Measurements from ENCODE around the gene RNF17.

RNF17 gene

DNA sequence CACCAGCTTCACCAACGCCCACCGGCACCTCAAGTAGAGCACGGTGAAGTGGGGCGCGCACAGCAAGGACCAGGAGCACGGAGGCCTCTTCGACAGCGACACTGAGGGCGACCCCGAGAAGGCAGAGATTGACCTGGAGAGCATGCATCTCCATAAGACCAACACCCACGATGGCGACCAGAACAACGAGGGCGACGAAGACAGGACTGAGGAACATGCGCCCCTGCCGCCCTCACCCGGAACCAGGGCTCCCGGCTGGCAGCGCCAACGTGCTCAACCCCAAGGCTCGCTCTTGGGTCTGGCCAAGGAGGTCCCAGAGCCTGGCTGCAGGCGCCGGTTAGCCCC, 18.5 kb upstream of the RNF17 start:
- no peaks in the 10 kb centered on the region for H3K36me3 ChIP-seq (ENCODE audit: control insufficient read depth in 1 of 2, insufficient read depth in 2 of 2, low read length in 2 of 2)
- peaks cover 19 to 25% of the 10 kb centered on the region in 2 donors for H3K27me3 ChIP-seq (ENCODE audit: control insufficient read depth in 1 of 2, insufficient read depth in 2 of 2, low read length in 2 of 2)
- H3K9me3 ChIP-seq (ENCODE audit: control insufficient read depth in 1 of 2, low read length in 2 of 2): no peaks in the 10 kb centered on the region
- no peak overlapping the region for H3K9ac ChIP-seq (ENCODE audit: low read depth in 1 of 2, low read length in 2 of 2)
- H3K27ac ChIP-seq (ENCODE audit: low read depth, low read length): no peak overlapping the region
- H3K4me1 ChIP-seq (ENCODE audit: control insufficient read depth in 1 of 2, insufficient read depth in 2 of 2, low read length in 2 of 2): peaks cover 0 to 8% of the 10 kb centered on the region in 2 donors
- H3K4me3 ChIP-seq (ENCODE audit: low read depth in 1 of 2, low read length in 2 of 2): no peak overlapping the region

DNA sequence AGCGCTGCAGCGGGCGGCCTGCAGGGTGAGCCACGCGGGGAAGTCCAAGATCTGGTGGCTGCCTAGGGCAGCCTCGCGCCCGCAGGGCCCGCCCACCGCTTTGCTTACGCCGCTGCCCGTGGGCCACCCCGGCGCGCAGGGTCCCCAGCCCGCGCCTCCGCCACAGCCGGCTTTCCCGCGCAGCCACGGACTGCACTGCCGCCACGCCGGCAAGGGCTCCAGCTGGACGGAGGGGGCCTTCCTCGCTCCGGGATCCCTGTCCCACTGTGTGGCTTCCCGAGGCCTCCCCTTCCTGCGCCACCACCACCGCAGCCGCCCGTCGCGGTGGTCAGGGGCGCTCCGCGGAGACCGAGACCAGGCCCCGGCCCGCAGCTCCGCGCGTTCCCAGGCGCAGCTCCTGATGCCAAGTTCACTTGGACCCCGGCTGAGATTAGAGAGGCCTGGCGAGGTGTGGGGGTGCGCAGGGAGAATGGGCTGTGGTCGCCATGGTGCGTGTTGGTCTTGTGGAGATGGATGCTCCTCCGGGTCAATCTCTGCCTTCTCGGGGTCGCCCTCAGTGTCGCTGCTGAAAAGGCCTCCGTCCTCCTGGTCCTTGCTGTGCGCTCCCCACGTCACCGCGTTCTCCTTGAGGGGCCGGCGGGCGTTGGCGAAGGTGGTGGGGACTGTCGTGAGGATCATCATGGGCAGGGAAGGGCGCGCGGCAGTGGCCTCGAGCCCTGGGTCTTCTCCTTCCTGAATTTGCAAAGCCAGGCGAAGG, 17.9 kb upstream of the RNF17 start:
- Histone ChIP-seq H3K27me3 (ENCODE audit: control insufficient read depth in 1 of 2, insufficient read depth in 2 of 2, low read length in 2 of 2) (peaks cover 19 to 25% of the 10 kb centered on the region in 2 donors), H3K9ac (ENCODE audit: low read depth in 1 of 2, low read length in 2 of 2) (no peak overlapping the region), H3K4me3 (ENCODE audit: low read depth in 1 of 2, low read length in 2 of 2) (no peak overlapping the region), H3K36me3 (ENCODE audit: control insufficient read depth in 1 of 2, insufficient read depth in 2 of 2, low read length in 2 of 2) (no peaks in the 10 kb centered on the region), H3K4me1 (ENCODE audit: control insufficient read depth in 1 of 2, insufficient read depth in 2 of 2, low read length in 2 of 2) (peaks cover 0 to 8% of the 10 kb centered on the region in 2 donors), H3K27ac (ENCODE audit: low read depth, low read length) (no peak overlapping the region), H3K9me3 (ENCODE audit: control insufficient read depth in 1 of 2, low read length in 2 of 2) (no peaks in the 10 kb centered on the region)

DNA sequence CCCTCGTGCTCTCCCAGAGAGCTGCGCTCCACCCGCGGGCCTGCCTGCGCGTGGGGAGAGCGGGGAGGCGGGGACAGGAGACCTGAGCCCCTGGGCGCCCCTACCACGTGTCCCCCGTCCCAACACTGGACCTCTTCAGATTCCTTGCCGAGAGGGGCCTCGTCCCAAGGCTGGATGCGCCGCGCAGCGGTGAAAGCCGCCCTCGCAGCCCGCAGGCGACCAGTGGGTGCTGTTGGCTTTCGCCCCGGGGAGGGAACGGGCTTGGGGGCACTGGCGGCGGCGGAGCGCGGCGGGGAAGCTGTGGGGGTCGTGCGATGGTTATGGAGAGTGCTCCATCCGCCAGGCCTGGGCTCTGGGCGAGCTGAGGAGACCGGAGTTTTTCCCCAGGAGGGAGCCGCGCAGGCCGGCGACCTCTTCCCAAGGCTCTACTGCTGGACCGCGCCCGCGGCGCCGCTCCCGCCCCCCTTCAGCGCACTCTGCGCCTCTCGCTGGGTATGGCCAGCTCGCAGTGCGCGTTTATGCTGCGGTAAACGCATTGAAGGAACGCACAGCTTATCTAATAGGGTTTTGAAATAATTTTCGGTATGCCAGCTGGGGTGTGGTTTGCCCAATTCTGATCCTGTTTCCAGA, 17.2 kb upstream of the RNF17 start:
- Histone ChIP-seq H3K9ac (ENCODE audit: low read depth in 1 of 2, low read length in 2 of 2) (no peak overlapping the region), H3K27ac (ENCODE audit: low read depth, low read length) (no peak overlapping the region), H3K36me3 (ENCODE audit: control insufficient read depth in 1 of 2, insufficient read depth in 2 of 2, low read length in 2 of 2) (no peaks in the 10 kb centered on the region), H3K4me3 (ENCODE audit: low read depth in 1 of 2, low read length in 2 of 2) (no peak overlapping the region), H3K9me3 (ENCODE audit: control insufficient read depth in 1 of 2, low read length in 2 of 2) (no peaks in the 10 kb centered on the region), H3K4me1 (ENCODE audit: control insufficient read depth in 1 of 2, insufficient read depth in 2 of 2, low read length in 2 of 2) (peaks cover 0 to 8% of the 10 kb centered on the region in 2 donors), H3K27me3 (ENCODE audit: control insufficient read depth in 1 of 2, insufficient read depth in 2 of 2, low read length in 2 of 2) (peaks cover 19 to 25% of the 10 kb centered on the region in 2 donors)

DNA sequence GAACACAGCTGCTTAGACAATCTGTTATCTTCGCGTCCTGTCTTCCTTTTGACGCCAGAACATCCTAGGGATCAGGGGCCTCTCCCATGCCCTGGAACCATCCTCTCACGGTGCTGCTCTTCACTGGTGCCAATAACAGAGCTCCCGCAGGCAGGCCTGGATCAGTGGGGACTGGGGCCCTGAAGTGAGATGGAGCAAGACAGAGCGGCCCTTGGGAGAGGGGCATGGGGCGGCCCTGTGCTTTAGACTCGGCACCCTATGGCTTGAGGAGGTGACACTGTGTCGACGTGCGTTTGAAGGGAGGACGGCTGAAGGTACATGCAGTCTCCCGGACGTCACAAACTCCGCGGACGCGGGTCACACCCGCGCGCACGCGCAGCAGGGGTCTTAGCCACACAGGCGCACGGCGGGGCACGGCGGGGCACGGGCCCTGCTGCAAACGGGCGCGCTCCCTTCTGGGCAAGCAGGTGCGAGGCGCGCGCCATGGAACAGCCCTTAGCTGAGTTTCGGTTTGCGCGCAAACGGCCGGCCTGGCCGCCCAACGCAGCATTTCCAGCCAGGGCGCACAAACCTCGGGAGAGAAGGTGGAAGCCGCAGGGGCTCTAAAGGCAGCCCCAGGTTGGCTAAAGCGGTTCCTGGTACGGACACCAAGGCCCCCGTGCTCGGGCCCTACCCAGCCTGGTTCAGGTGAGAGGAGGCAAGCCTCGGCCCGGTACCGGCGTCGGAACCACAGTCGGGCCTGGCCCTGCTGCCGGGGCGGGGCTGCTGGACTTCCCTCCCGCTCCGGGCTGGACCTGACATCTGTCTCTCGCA, 16.5 kb upstream of the RNF17 start:
- H3K4me1 ChIP-seq (ENCODE audit: control insufficient read depth in 1 of 2, insufficient read depth in 2 of 2, low read length in 2 of 2): peaks cover 0 to 8% of the 10 kb centered on the region in 2 donors
- no peak overlapping the region for H3K9ac ChIP-seq (ENCODE audit: low read depth in 1 of 2, low read length in 2 of 2)
- H3K9me3 ChIP-seq (ENCODE audit: control insufficient read depth in 1 of 2, low read length in 2 of 2): no peaks in the 10 kb centered on the region
- peak overlapping the region; percentile 52 to 55 for H3K4me3 ChIP-seq (ENCODE audit: low read depth in 1 of 2, low read length in 2 of 2)
- H3K27ac ChIP-seq (ENCODE audit: low read depth, low read length): no peak overlapping the region
- H3K27me3 ChIP-seq (ENCODE audit: control insufficient read depth in 1 of 2, insufficient read depth in 2 of 2, low read length in 2 of 2): peaks cover 19 to 25% of the 10 kb centered on the region in 2 donors
- H3K36me3 ChIP-seq (ENCODE audit: control insufficient read depth in 1 of 2, insufficient read depth in 2 of 2, low read length in 2 of 2): no peaks in the 10 kb centered on the region

DNA sequence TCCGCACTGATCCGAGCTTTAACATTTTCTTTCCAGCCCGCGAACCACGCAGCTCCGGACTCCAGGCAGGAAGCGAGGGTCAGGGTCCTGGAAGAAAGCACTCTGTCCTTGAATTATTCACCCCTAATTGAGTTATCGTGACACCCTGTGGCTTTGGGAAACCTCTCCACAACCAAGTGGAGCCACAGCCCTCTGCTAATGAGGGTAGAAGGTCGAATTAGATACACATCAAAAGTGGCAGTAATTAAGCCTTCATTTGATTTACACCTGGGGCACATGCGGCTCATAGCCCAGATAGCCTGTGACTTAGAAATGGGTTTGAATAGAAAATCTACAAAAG, 15.9 kb upstream of the RNF17 start:
- H3K9me3 ChIP-seq (ENCODE audit: control insufficient read depth in 1 of 2, low read length in 2 of 2): no peaks in the 10 kb centered on the region
- peaks cover 19 to 25% of the 10 kb centered on the region in 2 donors for H3K27me3 ChIP-seq (ENCODE audit: control insufficient read depth in 1 of 2, insufficient read depth in 2 of 2, low read length in 2 of 2)
- peaks cover 0 to 8% of the 10 kb centered on the region in 2 donors for H3K4me1 ChIP-seq (ENCODE audit: control insufficient read depth in 1 of 2, insufficient read depth in 2 of 2, low read length in 2 of 2)
- no peaks in the 10 kb centered on the region for H3K36me3 ChIP-seq (ENCODE audit: control insufficient read depth in 1 of 2, insufficient read depth in 2 of 2, low read length in 2 of 2)
- no peak overlapping the region for H3K9ac ChIP-seq (ENCODE audit: low read depth in 1 of 2, low read length in 2 of 2)
- H3K27ac ChIP-seq (ENCODE audit: low read depth, low read length): no peak overlapping the region
- H3K4me3 ChIP-seq (ENCODE audit: low read depth in 1 of 2, low read length in 2 of 2): peak overlapping the region; percentile 52 to 55

DNA sequence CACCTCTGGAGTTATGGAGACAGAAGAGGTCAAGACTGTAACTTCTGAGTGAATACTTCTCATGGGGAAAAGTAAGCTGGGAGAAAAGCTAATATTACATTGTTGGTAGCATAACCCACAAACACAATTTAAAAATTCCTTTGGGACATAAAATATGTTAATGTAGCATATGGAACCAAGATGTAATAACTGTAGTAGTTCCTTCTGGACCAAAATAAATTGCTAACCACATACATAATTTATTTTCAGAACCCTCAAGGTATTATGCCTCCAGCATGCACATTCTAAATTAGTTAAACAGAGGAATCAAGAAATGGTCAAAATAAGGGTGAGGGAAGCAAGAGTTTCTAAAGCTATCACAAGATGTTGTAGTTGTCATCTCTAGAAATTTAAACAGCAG, 4.8 kb upstream of the RNF17 start:
- H3K36me3 ChIP-seq (ENCODE audit: control insufficient read depth in 1 of 2, insufficient read depth in 2 of 2, low read length in 2 of 2): no peaks in the 10 kb centered on the region

DNA sequence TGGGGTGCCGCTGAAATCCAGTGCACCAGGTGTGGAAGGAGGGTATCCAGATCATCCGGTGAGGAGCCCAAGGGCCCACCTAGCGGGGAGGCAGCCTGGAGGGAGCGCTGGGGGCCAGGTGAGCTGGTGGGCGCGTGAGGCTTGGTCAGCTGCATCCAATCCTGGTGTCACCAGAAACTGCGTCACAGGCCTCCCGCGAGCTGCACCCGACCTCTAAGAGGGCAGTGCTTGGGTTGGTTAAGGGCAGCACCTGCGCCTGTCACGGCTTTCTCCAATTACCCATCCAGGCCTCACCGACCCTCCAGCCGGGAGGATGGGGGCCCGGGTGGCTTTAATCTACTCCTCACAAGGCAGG, 284 bp downstream of the RNF17 start:
- Histone ChIP-seq H3K9me3 (ENCODE audit: control insufficient read depth in 1 of 2, low read length in 2 of 2) (no peaks in the 10 kb centered on the region), H3K27me3 (ENCODE audit: control insufficient read depth in 1 of 2, insufficient read depth in 2 of 2, low read length in 2 of 2) (no peaks in the 10 kb centered on the region), H3K4me1 (ENCODE audit: control insufficient read depth in 1 of 2, insufficient read depth in 2 of 2, low read length in 2 of 2) (no peaks in the 10 kb centered on the region), H3K9ac (ENCODE audit: low read depth in 1 of 2, low read length in 2 of 2) (no peak overlapping the region), H3K36me3 (ENCODE audit: control insufficient read depth in 1 of 2, insufficient read depth in 2 of 2, low read length in 2 of 2) (no peaks in the 10 kb centered on the region), H3K4me3 (ENCODE audit: low read depth in 1 of 2, low read length in 2 of 2) (peak overlapping the region in 1 of 2 donors; percentile 21), H3K27ac (ENCODE audit: low read depth, low read length) (no peak overlapping the region)

More for the DNA sequence above, 4.8 kb upstream of the RNF17 start:
- H3K9ac ChIP-seq (ENCODE audit: low read depth in 1 of 2, low read length in 2 of 2): no peak overlapping the region
- H3K4me3 ChIP-seq (ENCODE audit: low read depth in 1 of 2, low read length in 2 of 2): no peak overlapping the region
- H3K27ac ChIP-seq (ENCODE audit: low read depth, low read length): no peak overlapping the region
- H3K4me1 ChIP-seq (ENCODE audit: control insufficient read depth in 1 of 2, insufficient read depth in 2 of 2, low read length in 2 of 2): no peaks in the 10 kb centered on the region
- no peaks in the 10 kb centered on the region for H3K9me3 ChIP-seq (ENCODE audit: control insufficient read depth in 1 of 2, low read length in 2 of 2)
- no peaks in the 10 kb centered on the region for H3K27me3 ChIP-seq (ENCODE audit: control insufficient read depth in 1 of 2, insufficient read depth in 2 of 2, low read length in 2 of 2)

DNA sequence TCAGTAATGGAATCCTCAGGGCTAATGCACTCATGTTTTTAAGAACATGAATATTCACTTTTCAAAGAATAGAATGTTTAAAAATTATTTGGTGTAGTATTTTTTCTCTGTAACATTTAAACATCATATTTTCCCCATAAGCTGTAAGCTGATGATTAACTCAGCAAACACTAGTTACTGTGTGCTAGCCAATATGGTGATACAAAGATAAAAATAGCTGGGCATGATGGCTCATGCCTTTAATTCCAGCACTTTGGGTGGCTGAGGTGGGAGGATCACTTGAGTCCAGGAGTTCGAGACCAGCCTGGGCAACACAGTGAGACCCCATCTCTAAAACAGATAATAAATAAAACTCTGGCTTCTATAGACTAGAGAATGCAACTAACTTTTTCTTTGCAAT, 13.2 kb downstream of the RNF17 start:
- no peak overlapping the region for H3K9ac ChIP-seq (ENCODE audit: low read depth in 1 of 2, low read length in 2 of 2)
- no peaks in the 10 kb centered on the region for H3K9me3 ChIP-seq (ENCODE audit: control insufficient read depth in 1 of 2, low read length in 2 of 2)
- no peak overlapping the region for H3K4me3 ChIP-seq (ENCODE audit: low read depth in 1 of 2, low read length in 2 of 2)
- H3K27me3 ChIP-seq (ENCODE audit: control insufficient read depth in 1 of 2, insufficient read depth in 2 of 2, low read length in 2 of 2): no peaks in the 10 kb centered on the region
- H3K36me3 ChIP-seq (ENCODE audit: control insufficient read depth in 1 of 2, insufficient read depth in 2 of 2, low read length in 2 of 2): no peaks in the 10 kb centered on the region
- no peaks in the 10 kb centered on the region for H3K4me1 ChIP-seq (ENCODE audit: control insufficient read depth in 1 of 2, insufficient read depth in 2 of 2, low read length in 2 of 2)
- no peak overlapping the region for H3K27ac ChIP-seq (ENCODE audit: low read depth, low read length)

DNA sequence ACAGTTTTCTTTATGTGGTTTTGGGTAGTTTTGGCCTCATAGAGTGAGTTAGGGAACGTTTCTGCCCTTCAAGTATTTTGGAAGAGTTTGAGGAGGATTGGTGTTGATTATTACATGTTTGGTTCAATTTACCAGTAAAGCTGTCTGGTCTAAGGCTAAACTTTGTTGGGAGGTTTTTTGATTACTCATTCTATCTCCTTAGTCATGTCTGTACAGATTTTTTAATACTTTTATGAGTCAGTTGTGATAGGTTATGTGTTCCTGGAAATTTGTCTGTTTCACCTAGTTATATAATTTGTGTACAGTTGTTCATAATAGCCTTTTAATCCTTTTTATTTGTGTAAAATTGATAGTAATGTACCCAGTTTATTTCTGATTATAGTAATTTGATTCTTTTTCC, 20.4 kb downstream of the RNF17 start:
- no peaks in the 10 kb centered on the region for H3K36me3 ChIP-seq (ENCODE audit: control insufficient read depth in 1 of 2, insufficient read depth in 2 of 2, low read length in 2 of 2)
- H3K9me3 ChIP-seq (ENCODE audit: control insufficient read depth in 1 of 2, low read length in 2 of 2): no peaks in the 10 kb centered on the region
- H3K4me1 ChIP-seq (ENCODE audit: control insufficient read depth in 1 of 2, insufficient read depth in 2 of 2, low read length in 2 of 2): no peaks in the 10 kb centered on the region
- H3K4me3 ChIP-seq (ENCODE audit: low read depth in 1 of 2, low read length in 2 of 2): no peak overlapping the region
- H3K27me3 ChIP-seq (ENCODE audit: control insufficient read depth in 1 of 2, insufficient read depth in 2 of 2, low read length in 2 of 2): no peaks in the 10 kb centered on the region
- no peak overlapping the region for H3K9ac ChIP-seq (ENCODE audit: low read depth in 1 of 2, low read length in 2 of 2)
- H3K27ac ChIP-seq (ENCODE audit: low read depth, low read length): no peak overlapping the region

DNA sequence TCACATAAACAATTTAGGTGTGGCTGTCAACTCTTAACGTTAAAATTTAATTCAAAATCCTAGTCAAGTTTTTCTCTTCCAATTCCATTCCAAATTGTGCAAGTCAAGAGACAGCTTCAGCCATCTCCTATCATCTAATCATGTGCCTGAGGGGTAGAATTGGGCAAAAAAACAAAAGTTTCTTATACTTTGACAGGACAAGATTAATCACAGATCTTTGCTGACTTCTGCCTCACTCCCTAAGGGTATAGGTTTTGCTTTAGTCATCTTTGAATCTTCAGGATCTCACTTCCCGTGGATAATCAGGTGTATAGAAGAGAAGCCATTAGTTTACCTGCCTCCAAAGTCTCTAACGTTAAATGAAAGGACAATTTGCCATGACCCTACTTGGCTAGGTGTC, 24.6 kb downstream of the RNF17 start:
- H3K4me3 ChIP-seq (ENCODE audit: low read depth in 1 of 2, low read length in 2 of 2): no peak overlapping the region
- no peaks in the 10 kb centered on the region for H3K4me1 ChIP-seq (ENCODE audit: control insufficient read depth in 1 of 2, insufficient read depth in 2 of 2, low read length in 2 of 2)
- H3K27me3 ChIP-seq (ENCODE audit: control insufficient read depth in 1 of 2, insufficient read depth in 2 of 2, low read length in 2 of 2): no peaks in the 10 kb centered on the region
- no peak overlapping the region for H3K9ac ChIP-seq (ENCODE audit: low read depth in 1 of 2, low read length in 2 of 2)
- H3K9me3 ChIP-seq (ENCODE audit: control insufficient read depth in 1 of 2, low read length in 2 of 2): no peaks in the 10 kb centered on the region
- H3K36me3 ChIP-seq (ENCODE audit: control insufficient read depth in 1 of 2, insufficient read depth in 2 of 2, low read length in 2 of 2): no peaks in the 10 kb centered on the region
- no peak overlapping the region for H3K27ac ChIP-seq (ENCODE audit: low read depth, low read length)
